CD4-positive, alpha-beta T cell (primary cell): ENCODE results near the gene S100A3. TPM values are rescaled to one million over a fixed set of nuclear protein-coding genes. Genes with fewer than 3 reads are reported as not detected.

Source experiments
- ATAC-seq: fragments of 200-7000 bp; cut with Tn5 transposase; one replicate; pipeline ENCODE4 v1.10.0; 2022; ENCODE audit warnings: mild to moderate bottlenecking; ENCODE audit not compliant: poor library complexity
- CTCF ChIA-PET: fragments of 350-600 bp; sonication (Branson Sonifier 250); formaldehyde crosslinking; loops from one replicate; lab custom pipeline; 2021; ENCODE audit warnings: antibody characterized with exemption, inconsistent platforms; lab: Charles Lee
- POLR2A ChIA-PET: fragments of 350-600 bp; sonication (Branson Sonifier 250); formaldehyde crosslinking; loops from one replicate; lab custom pipeline; 2021; ENCODE audit warnings: antibody characterized with exemption, inconsistent platforms; lab: Charles Lee
- DNase-seq, 14 experiments: peaks; one replicate each; pipeline ENCODE4 v3.0.0-alpha.2; 2013 to 2020; ENCODE audit warnings: mixed read lengths in 2 of 14
- H3K27ac ChIP-seq, 2 donors: one replicate each; pipeline versions ENCODE4 v1.5.1 to v1.7.0; 2013; ENCODE audit warnings: low read length in 2 of 2, low read depth in 1 of 2, mild to moderate bottlenecking in 1 of 2
- H3K27me3 ChIP-seq, 2 experiments: 1 replicate in 1 of 2; 2 replicates in 1 of 2; pipeline versions ENCODE4 v1.6.1 to v1.7.0; 2013; ENCODE audit warnings: low read length in 2 of 2, control low read depth in 1 of 2, mild to moderate bottlenecking in 1 of 2, moderate library complexity in 1 of 2; ENCODE audit not compliant: insufficient read depth in 2 of 2, control insufficient read depth in 1 of 2
- H3K36me3 ChIP-seq: one replicate; pipeline ENCODE4 v1.6.1; 2013; ENCODE audit warnings: low read length, control low read depth; ENCODE audit not compliant: insufficient read depth
- H3K4me1 ChIP-seq: one replicate; pipeline ENCODE4 v1.6.1; 2013; ENCODE audit warnings: low read length, control low read depth; ENCODE audit not compliant: insufficient read depth
- H3K4me3 ChIP-seq: one replicate; pipeline ENCODE4 v1.5.1; 2013; ENCODE audit warnings: mild to moderate bottlenecking, low read length, moderate library complexity
- H3K9me3 ChIP-seq, 2 experiments: 1 replicate in 1 of 2; 2 replicates in 1 of 2; pipeline versions ENCODE4 v1.6.1 to v1.7.0; 2013; ENCODE audit warnings: low read length in 2 of 2, mild to moderate bottlenecking in 2 of 2, control low read depth in 1 of 2, moderate library complexity in 1 of 2; ENCODE audit not compliant: control insufficient read depth in 1 of 2, insufficient read depth in 1 of 2
- H3K27ac Mint-ChIP-seq: one replicate; pipeline ENCODE4 v1.8.0; 2020; ENCODE audit warnings: mixed read lengths
- H3K27me3 Mint-ChIP-seq: one replicate; pipeline ENCODE4 v1.8.0; 2021; ENCODE audit warnings: mixed read lengths
- H3K36me3 Mint-ChIP-seq: one replicate; pipeline ENCODE4 v1.8.0; 2021; ENCODE audit warnings: low read depth, mixed read lengths
- H3K4me1 Mint-ChIP-seq: one replicate; pipeline ENCODE4 v1.8.0; 2021; ENCODE audit warnings: low read depth, mixed read lengths
- H3K4me3 Mint-ChIP-seq: one replicate; pipeline ENCODE4 v1.8.0; 2020; ENCODE audit warnings: mild to moderate bottlenecking, mixed read lengths
- H3K9me3 Mint-ChIP-seq: one replicate; pipeline ENCODE4 v1.8.0; 2020; ENCODE audit warnings: mixed read lengths
- intact Hi-C, 2 experiments: fragments of 100-400 bp; cut with DNase I in 1 of 2; cut with micrococcal nuclease in 1 of 2; formaldehyde crosslinking; loops; one replicate each; pipeline versions ENCODE4 v1.15.1 to v1.9.0; 2023 to 2025; cut with DNase I, micrococcal nuclease
- total RNA-seq, 174 experiments: library from RNA in 2 of 174; stranded (reverse) in 2 of 174; gene quantifications; one replicate each; pipeline ENCODE4 v1.2.3 and lab custom pipeline; 2021 to 2026
- TF ChIP-seq, protein P1 (sequence below): fragments of 200-600 bp; IDR thresholded peaks from one replicate; pipeline ENCODE4 v1.8.0; 2022; ENCODE audit warnings: antibody characterized with exemption, mild to moderate bottlenecking

Gene S100A3
- total RNA-seq, 2 experiments from 2014 or later, result not detected

DNA sequence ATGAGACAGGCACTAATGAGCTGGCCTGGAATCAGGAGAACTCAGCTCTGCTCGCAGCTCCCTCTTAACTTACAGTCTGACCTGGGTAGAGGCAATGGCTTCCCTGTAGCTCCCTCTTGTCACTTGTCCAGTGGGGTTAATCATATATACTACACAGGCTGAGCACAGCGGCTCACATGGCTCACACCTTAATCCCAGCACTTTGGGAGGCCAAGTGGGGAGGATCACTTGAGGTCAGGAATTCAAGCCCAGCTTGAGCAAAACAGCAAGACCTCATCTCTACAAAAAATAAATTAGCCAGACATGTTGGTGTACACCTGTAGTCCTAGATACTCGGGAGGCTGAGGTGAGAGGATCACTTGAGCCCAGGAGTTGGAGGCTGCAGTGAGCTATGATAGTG lies 17.4 kb downstream of the S100A3 start:
- Histone ChIP-seq H3K9me3 (no peaks in the 10 kb centered on the region), H3K4me3 (no peak overlapping the region), H3K36me3 (peaks cover 11% of the 10 kb centered on the region), H3K27me3 (no peaks in the 10 kb centered on the region), H3K27ac (peak overlapping the region; percentile 1 to 87), H3K4me1 (peaks cover 49% of the 10 kb centered on the region)
- intact Hi-C loops, result loop anchor here in 1 of 2 experiments (5.0 kb wide), 1 partner anchor 141 kb away; the partner anchor contains the start of gene ILF2
- peaks cover 25% of the 10 kb centered on the region for H3K36me3 Mint-ChIP-seq
- ChIA-PET POLR2A (interaction anchor here (0.7 to 6.4 kb wide), 10 partner anchors 9 to 436 kb away, joined by 3 to 246 read pairs (median 6); partner anchors contain the start of genes CHTOP, CREB3L4, S100A2 and S100A4), CTCF (interaction anchor here (1.1 to 6.0 kb wide), 9 partner anchors 11 to 41 kb away, joined by 4 to 69 read pairs (median 9); partner anchors contain the start of genes S100A2, S100A4 and S100A5)
- ATAC-seq (no peak), DNase-seq (no peak)
- no peak overlapping the region for H3K4me3 Mint-ChIP-seq
- H3K9me3 Mint-ChIP-seq, result no peaks in the 10 kb centered on the region
- no peaks in the 10 kb centered on the region for H3K27me3 Mint-ChIP-seq
- H3K27ac Mint-ChIP-seq, result peak overlapping the region; percentile 99
- H3K4me1 Mint-ChIP-seq, result peaks cover 56% of the 10 kb centered on the region
- TF ChIP-seq, protein P1, sequence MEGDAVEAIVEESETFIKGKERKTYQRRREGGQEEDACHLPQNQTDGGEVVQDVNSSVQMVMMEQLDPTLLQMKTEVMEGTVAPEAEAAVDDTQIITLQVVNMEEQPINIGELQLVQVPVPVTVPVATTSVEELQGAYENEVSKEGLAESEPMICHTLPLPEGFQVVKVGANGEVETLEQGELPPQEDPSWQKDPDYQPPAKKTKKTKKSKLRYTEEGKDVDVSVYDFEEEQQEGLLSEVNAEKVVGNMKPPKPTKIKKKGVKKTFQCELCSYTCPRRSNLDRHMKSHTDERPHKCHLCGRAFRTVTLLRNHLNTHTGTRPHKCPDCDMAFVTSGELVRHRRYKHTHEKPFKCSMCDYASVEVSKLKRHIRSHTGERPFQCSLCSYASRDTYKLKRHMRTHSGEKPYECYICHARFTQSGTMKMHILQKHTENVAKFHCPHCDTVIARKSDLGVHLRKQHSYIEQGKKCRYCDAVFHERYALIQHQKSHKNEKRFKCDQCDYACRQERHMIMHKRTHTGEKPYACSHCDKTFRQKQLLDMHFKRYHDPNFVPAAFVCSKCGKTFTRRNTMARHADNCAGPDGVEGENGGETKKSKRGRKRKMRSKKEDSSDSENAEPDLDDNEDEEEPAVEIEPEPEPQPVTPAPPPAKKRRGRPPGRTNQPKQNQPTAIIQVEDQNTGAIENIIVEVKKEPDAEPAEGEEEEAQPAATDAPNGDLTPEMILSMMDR, result no peak

DNA sequence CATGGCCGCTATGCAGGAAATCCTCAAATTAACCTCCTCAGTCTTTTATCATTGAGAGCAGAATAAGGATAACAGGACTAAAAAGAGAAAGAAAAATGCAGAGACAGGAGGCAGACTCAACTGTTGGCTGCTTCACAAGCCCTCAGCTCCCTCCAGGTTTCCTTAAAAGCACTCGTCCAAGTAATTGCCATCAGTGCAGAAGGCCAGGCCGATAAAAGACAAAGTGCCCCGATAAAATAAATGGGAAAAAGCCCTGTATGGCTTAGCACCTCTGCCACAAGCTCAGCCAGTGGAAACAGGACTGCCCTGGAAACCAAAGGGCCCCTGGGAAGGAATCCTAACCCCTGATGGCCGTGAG lies 21.4 kb downstream of the S100A3 start:
- H3K4me3 ChIP-seq, result no peak overlapping the region
- intact Hi-C loops, result no loop called here
- H3K27me3 ChIP-seq, result no peaks in the 10 kb centered on the region
- ChIA-PET CTCF (no interaction called here), POLR2A (interaction anchor here (2.3 kb wide), 1 partner anchor 106 kb away, joined by 5 read pairs; the partner anchor contains the start of gene CHTOP)
- Mint-ChIP-seq H3K4me3 (no peak overlapping the region), H3K36me3 (no peaks in the 10 kb centered on the region), H3K9me3 (no peaks in the 10 kb centered on the region), H3K27me3 (no peaks in the 10 kb centered on the region), H3K27ac (no peak overlapping the region), H3K4me1 (peaks cover 18% of the 10 kb centered on the region)
- no peaks in the 10 kb centered on the region for H3K9me3 ChIP-seq
- peaks cover 15% of the 10 kb centered on the region for H3K4me1 ChIP-seq
- peak in 1 of 14 experiments; percentile 0 for DNase-seq
- no peak for ATAC-seq
- no peaks in the 10 kb centered on the region for H3K36me3 ChIP-seq
- TF ChIP-seq, protein P1, result no peak
- H3K27ac ChIP-seq, result no peak overlapping the region

DNA sequence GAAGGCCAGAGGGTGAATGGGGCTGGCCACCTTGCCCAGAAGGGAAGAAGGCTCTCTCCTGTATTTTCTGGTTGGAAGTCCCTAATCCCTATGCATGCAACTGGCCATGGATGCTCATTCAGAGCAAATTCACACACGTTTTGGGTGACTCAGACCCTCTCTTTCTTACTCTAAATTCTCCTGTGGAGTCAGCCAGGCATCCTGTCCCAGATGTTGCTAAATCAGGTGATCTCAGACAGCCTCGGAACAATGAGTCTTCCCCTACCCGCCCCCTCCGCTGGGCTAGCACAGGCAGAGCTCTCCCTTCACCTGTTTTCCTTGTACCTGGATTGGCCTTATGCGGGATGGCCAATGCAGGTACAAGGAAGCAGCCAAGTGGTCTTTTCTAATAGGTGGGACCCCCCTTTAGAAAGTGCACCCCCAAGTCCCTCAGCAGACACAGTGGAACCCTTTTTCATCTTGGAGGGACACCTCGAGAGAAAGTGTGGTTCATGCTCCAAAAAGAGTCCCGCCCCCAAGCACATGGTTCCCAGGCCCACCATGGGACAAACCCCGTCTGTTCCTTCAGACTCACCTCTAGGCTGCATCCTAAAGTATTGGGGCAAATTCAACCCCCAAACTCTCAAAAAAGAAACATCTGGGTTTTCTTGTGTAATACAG lies 21.9 kb downstream of the S100A3 start:
- no peak overlapping the region for H3K4me3 Mint-ChIP-seq
- POLR2A ChIA-PET, result interaction anchor here (2.3 kb wide), 1 partner anchor 107 kb away, joined by 5 read pairs; the partner anchor contains the start of gene CHTOP
- Histone ChIP-seq H3K4me3 (no peak overlapping the region), H3K27ac (no peak overlapping the region), H3K9me3 (no peaks in the 10 kb centered on the region), H3K4me1 (peaks cover 10% of the 10 kb centered on the region), H3K27me3 (no peaks in the 10 kb centered on the region), H3K36me3 (no peaks in the 10 kb centered on the region)
- H3K4me1 Mint-ChIP-seq, result peaks cover 13% of the 10 kb centered on the region
- ATAC-seq (no peak), DNase-seq (peak in 1 of 14 experiments; percentile 16)
- H3K9me3 Mint-ChIP-seq, result no peaks in the 10 kb centered on the region
- H3K27me3 Mint-ChIP-seq, result no peaks in the 10 kb centered on the region
- CTCF ChIA-PET, result no interaction called here
- no peak overlapping the region for H3K27ac Mint-ChIP-seq
- intact Hi-C loops, result no loop called here
- TF ChIP-seq, protein P1, result no peak
- H3K36me3 Mint-ChIP-seq, result no peaks in the 10 kb centered on the region
